Mammary epithelial cell (primary cell): ENCODE results near the gene KCNH5.

Source experiments
- CTCF ChIP-seq, 2 donors: IDR thresholded peaks in 1 of 2; conservative IDR thresholded peaks in 1 of 2; 2 replicates each; pipeline ENCODE4 v1.5.1; 2011 to 2012; ENCODE audit warnings: inconsistent platforms in 2 of 2, low read length in 2 of 2, mild to moderate bottlenecking in 2 of 2, control low read depth in 1 of 2, low read depth in 1 of 2; ENCODE audit not compliant: insufficient read depth in 1 of 2; ENCODE audit errors: extremely low read depth in 1 of 2
- EZH2 ChIP-seq: IDR thresholded peaks from 2 replicates; pipeline ENCODE4 v1.6.1; 2012; ENCODE audit warnings: low read length, inconsistent platforms, borderline replicate concordance

GRCh38 chr14:62956413-62956812, 88.8 kb downstream of the KCNH5 start:
- TF ChIP-seq EZH2 = no peak
- no peak for TF ChIP-seq CTCF (conservative IDR thresholded peaks at IDR 0.05 in 1 of 2, IDR thresholded peaks at IDR 0.05 in 1 of 2; ENCODE audit: extremely low read depth in 1 of 2, insufficient read depth in 1 of 2, low read depth in 1 of 2, low read length in 2 of 2)
